WI38 (cell line): ENCODE data around the gene DACT1.

Experiments used
- H3K4me3 ChIP-seq: 2 replicates; pipeline ENCODE4 v1.5.1; 2011; ENCODE audit warnings: low read depth, mild to moderate bottlenecking, control low read depth, low read length
- CTCF ChIP-seq: IDR thresholded peaks from 2 replicates; pipeline ENCODE4 v1.5.1; 2012; ENCODE audit warnings: low read depth, mild to moderate bottlenecking, control low read depth, low read length

The DACT1 gene

GRCh38 chr14:58626431-58626831, 11.3 kb upstream of the DACT1 start:
- H3K4me3 ChIP-seq = no peak overlapping the region
- TF ChIP-seq CTCF = no peak

GRCh38 chr14:58628406-58628805, 9.4 kb upstream of the DACT1 start:
- H3K4me3 ChIP-seq = no peak overlapping the region
- no peak for TF ChIP-seq CTCF

GRCh38 chr14:58629281-58629680, 8.5 kb upstream of the DACT1 start:
- no peak overlapping the region for H3K4me3 ChIP-seq
- no peak for TF ChIP-seq CTCF

- TF ChIP-seq CTCF = no peak
- H3K4me3 ChIP-seq = no peak overlapping the region
These were observed 6.0 kb upstream of the DACT1 start for GRCh38 chr14:58631732-58632131.

GRCh38 chr14:58633831-58634230, 3.9 kb upstream of the DACT1 start:
- TF ChIP-seq CTCF = no peak
- no peak overlapping the region for H3K4me3 ChIP-seq

- H3K4me3 ChIP-seq = no peak overlapping the region
- TF ChIP-seq CTCF = no peak
These were observed 3.2 kb upstream of the DACT1 start for GRCh38 chr14:58634406-58635090.

GRCh38 chr14:58635091-58635830, 2.5 kb upstream of the DACT1 start:
- H3K4me3 ChIP-seq = no peak overlapping the region
- TF ChIP-seq CTCF = no peak
